Activated T-helper 17 cell treated with anti-CD3 and anti-CD28 coated beads, Interleukin-2, amount 50 U/mL, for 72 hours (primary cell): ENCODE results near the gene PAK1. TPM values are rescaled to one million over a fixed set of nuclear protein-coding genes. Genes with fewer than 3 reads are reported as not detected.

Source experiments
- ATAC-seq: fragments of 150-1000 bp; cut with Tn5 transposase; replicated peaks from 2 replicates; pipeline ENCODE4 v1.10.0; 2021; ENCODE audit warnings: mild to moderate bottlenecking, moderate library complexity
- H3K27ac Mint-ChIP-seq: one replicate; pipeline ENCODE4 v1.8.0; 2022; ENCODE audit warnings: mixed read lengths
- H3K27me3 Mint-ChIP-seq: one replicate; pipeline ENCODE4 v1.8.0; 2022; ENCODE audit warnings: mixed read lengths
- H3K36me3 Mint-ChIP-seq: one replicate; pipeline ENCODE4 v1.8.0; 2022; ENCODE audit warnings: low read depth, mild to moderate bottlenecking, mixed read lengths
- H3K4me1 Mint-ChIP-seq: one replicate; pipeline ENCODE4 v1.8.0; 2022; ENCODE audit warnings: mixed read lengths
- H3K4me3 Mint-ChIP-seq: one replicate; pipeline ENCODE4 v1.8.0; 2022; ENCODE audit warnings: mild to moderate bottlenecking, mixed read lengths
- H3K9me3 Mint-ChIP-seq: one replicate; pipeline ENCODE4 v1.8.0; 2022; ENCODE audit warnings: mixed read lengths
- total RNA-seq, 2 donors: library from RNA; stranded (reverse); gene quantifications; one replicate each; pipeline ENCODE4 v1.2.3, GENCODE V29; 2022

PAK1 gene
- total RNA-seq, 2 donors from 2014 or later: 26.2 to 42.0 TPM

DNA sequence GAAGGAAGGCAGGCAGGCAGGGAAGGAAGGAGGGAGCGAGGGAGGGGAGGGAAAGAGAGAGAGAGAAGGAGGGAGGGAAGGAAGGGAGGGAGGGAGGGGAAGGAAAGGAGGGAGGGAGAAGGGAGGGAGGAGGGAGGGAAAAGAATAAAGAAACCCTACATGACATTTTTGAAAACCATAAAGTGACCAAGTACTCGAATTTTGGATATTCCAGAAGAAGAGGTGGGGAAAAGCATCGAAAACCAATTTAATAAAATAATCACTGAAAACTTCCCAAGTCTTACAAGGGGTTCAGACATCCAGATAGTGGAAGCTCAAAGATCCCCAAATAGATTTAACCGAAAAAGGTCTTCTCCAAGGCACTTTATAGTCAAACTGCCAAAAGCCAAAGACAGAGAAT lies 184.2 kb downstream of the PAK1 start:
- peaks cover 43% of the 10 kb centered on the region for H3K27me3 Mint-ChIP-seq
- H3K9me3 Mint-ChIP-seq: no peaks in the 10 kb centered on the region
- ATAC-seq: no peak
- no peak overlapping the region for H3K27ac Mint-ChIP-seq
- H3K36me3 Mint-ChIP-seq: no peaks in the 10 kb centered on the region
- H3K4me1 Mint-ChIP-seq: no peaks in the 10 kb centered on the region
- no peak overlapping the region for H3K4me3 Mint-ChIP-seq

DNA sequence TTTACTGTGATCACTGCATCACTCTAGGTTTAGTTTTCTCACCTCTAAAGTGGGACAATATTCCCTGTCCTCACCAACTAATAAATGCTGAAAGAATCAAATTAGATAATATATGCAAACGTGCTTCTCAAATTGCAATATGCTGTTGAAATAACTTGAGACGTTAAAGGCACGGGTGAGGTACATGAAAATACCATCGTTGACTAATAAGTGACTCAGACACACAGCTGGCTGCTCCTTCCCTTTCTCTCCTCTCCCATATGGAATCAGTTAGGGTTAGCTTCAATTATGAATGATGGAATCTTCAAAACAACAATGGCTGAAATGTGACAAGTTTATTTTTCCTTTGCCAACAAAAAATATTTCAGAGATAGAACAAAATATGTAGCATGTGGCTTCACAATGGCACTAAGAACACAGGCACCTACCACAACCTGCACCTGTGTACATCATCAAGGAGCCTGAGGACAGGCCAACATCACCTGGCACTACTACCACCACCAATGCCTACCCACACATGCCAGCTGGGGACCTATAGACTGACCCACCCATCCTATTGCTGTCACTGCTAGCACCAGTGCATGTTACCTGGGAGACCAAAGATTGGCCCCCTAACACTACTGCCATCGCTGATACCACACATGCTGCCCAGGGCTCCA lies 186.2 kb downstream of the PAK1 start:
- Mint-ChIP-seq H3K27me3 (peaks cover 45% of the 10 kb centered on the region), H3K27ac (no peak overlapping the region), H3K36me3 (no peaks in the 10 kb centered on the region), H3K4me3 (no peak overlapping the region), H3K4me1 (no peaks in the 10 kb centered on the region), H3K9me3 (no peaks in the 10 kb centered on the region)
- no peak for ATAC-seq

DNA sequence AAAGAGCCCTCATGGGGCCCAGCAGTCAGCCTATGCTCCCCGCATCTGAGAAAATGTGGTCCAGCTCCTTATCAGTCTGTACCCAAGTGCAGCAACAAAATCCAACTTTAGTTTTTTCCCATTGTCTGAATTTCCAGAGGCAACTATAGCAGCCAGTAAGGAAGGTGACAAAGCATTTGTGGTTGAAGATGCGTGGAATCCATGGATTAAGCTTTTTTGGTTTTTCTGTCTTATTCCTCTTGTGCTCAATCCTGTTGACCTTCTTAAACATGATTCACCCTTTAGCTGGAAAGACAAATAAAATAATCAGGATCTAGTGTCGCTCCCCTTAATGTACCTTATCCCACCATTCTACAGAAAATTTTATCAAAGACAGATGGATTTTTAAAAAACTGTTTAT lies 186.8 kb downstream of the PAK1 start:
- H3K4me3 Mint-ChIP-seq: no peak overlapping the region
- ATAC-seq: no peak
- H3K4me1 Mint-ChIP-seq: no peaks in the 10 kb centered on the region
- no peaks in the 10 kb centered on the region for H3K36me3 Mint-ChIP-seq
- H3K27ac Mint-ChIP-seq: no peak overlapping the region
- H3K9me3 Mint-ChIP-seq: no peaks in the 10 kb centered on the region
- peaks cover 45% of the 10 kb centered on the region for H3K27me3 Mint-ChIP-seq

DNA sequence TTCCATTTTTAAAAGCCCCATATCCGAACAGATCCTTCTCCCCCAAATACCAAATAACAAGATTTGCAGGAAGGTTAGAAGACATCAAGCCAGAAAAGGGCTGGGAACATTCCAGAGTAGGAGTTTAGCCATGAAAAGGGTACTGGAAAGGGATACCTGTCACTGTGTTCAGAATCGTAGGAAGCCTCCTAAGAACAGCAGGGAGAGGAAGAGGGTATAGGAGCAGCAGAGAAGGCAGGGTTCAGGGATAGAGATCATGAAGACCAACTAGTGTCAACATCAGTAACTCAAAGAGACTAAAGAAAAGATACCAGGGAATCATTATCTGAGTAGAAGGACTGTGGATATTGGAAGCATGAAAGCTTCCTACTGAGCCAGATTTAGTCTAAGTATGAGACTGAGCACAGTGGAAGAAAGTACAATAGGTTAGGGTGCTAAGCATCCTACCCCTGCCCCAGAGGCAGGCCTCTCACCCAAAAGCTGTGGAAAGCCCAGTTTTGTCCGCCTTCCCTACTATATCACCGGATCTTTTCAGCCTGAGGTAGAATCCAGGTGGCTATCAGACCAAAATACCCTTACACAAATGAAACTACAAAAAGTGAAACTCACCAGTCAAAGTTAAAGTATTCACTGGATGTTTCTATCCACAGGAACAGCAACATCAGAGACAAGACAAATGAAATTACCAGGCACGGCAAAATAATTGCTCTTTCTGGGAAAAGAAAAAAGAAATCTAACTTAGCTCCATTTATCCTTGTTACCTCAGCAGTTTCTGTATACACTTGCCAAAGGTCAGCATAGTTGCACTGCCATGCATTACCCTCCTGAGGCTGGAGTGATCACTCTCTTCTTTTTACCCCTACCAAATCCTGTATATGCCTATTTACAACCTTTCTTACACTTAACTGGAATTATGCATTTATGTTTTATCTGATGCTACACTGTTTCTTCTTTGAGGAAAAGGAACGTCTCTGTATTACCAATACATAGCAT lies 189.1 kb downstream of the PAK1 start:
- no peaks in the 10 kb centered on the region for H3K36me3 Mint-ChIP-seq
- no peaks in the 10 kb centered on the region for H3K4me1 Mint-ChIP-seq

DNA sequence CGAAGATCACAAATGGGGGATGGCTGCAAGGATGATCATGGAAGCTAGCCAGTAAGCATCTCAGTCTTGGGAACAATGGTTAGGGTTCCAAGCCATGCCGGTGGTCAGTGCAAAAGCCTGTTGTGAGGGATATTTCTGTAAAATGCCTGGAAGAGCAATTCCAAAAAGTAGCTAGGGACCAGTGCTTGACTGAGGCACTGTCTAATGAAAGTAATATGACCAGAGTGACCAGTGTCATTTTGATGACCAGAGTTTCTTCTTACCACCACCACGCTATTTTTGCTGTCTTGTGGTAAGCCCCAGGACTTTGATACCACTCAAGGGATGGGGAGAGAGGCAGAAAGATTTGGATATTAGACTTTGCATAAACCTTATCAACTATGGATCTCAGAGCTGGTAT lies 190.8 kb downstream of the PAK1 start:
- Mint-ChIP-seq H3K27me3 (peaks cover 42% of the 10 kb centered on the region), H3K27ac (no peak overlapping the region), H3K4me1 (no peaks in the 10 kb centered on the region)

More for the DNA sequence above, 189.1 kb downstream of the PAK1 start:
- peaks cover 41% of the 10 kb centered on the region for H3K27me3 Mint-ChIP-seq
- H3K4me3 Mint-ChIP-seq: no peak overlapping the region
- H3K9me3 Mint-ChIP-seq: no peaks in the 10 kb centered on the region
- no peak for ATAC-seq
- H3K27ac Mint-ChIP-seq: no peak overlapping the region

DNA sequence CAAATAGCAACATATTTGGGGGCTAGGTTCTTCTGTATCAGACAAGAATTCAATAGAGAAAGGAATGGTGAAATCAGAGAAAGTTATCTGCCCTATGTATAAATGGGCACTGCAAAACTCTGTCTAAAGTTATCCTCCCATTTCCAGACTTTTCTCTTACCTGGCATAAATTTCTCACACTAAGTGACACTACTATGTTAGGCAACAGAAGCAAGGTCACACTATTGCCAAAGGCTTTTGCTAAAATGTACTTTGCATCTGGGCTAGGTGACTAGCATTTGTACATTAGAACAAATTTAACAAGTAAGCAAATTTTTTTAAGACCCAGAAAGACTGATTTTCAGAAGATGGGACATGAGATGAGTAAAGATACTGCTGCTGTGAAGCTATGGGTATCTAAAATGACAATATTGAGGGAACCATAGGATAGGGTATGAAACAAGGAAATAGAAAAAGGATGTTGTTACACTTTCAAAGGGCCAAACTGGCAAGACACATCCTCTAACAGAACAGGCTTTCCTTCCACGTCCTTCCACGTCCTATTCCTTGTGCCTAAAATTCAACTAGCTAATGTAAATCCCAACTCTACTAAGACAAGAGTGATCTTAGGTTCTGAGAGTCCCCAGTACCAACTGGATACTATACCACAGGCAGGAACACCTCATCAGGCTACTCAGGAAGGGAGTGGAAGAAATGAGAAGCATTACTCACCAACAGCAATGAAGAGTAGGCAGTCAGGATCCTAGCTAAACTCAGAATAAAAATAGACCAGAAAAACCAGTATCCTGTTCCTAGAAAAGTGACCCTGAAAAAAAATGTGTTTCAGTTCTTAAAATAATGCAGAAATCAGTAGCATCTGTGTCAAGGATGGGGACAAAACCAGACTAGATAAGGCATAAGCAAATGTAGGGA lies 195.0 kb downstream of the PAK1 start:
- no peaks in the 10 kb centered on the region for H3K4me1 Mint-ChIP-seq
- peaks cover 16% of the 10 kb centered on the region for H3K27me3 Mint-ChIP-seq
- ATAC-seq: no peak
- H3K27ac Mint-ChIP-seq: no peak overlapping the region
- H3K36me3 Mint-ChIP-seq: no peaks in the 10 kb centered on the region
- no peak overlapping the region for H3K4me3 Mint-ChIP-seq
- H3K9me3 Mint-ChIP-seq: no peaks in the 10 kb centered on the region

More for the DNA sequence above, 190.8 kb downstream of the PAK1 start:
- H3K36me3 Mint-ChIP-seq: no peaks in the 10 kb centered on the region
- H3K4me3 Mint-ChIP-seq: no peak overlapping the region
- no peak for ATAC-seq
- no peaks in the 10 kb centered on the region for H3K9me3 Mint-ChIP-seq

DNA sequence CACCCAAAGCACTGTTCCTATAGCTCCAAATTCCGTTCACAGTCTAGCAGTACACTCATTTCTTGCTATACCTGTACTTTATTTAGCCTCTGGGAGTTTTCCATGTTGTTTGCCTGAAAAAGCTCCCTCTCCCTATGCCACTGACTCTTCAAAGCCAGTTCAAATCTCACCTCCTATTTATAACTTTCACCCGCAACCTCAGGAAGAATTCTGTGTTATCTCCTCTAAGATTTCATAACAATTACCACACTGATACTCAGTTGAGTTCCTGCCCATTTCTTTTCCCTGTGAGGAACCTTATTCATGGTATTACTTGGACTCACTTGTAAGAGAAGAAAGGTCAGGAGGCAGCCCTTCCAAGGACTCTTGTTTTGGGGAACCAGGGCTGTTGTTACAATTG lies 197.6 kb downstream of the PAK1 start:
- no peak overlapping the region for H3K4me3 Mint-ChIP-seq
- ATAC-seq: no peak
- H3K27ac Mint-ChIP-seq: no peak overlapping the region
- H3K4me1 Mint-ChIP-seq: no peaks in the 10 kb centered on the region
- H3K9me3 Mint-ChIP-seq: no peaks in the 10 kb centered on the region
- H3K27me3 Mint-ChIP-seq: peaks cover 15% of the 10 kb centered on the region
- no peaks in the 10 kb centered on the region for H3K36me3 Mint-ChIP-seq

Other genes with a start within 250 kb of the PAK1 start
- gene GDPD4, start 172.4 kb downstream of the PAK1 start, total RNA-seq: not detected
- under 1 TPM; 0.48 to 0.98 TPM for gene AQP11, start 115.9 kb upstream of the PAK1 start, total RNA-seq
- 100 to 1,000 TPM; 142 to 160 TPM for gene CLNS1A, start 163.7 kb upstream of the PAK1 start, total RNA-seq